GM19452 (cell line): ENCODE results near the gene B3GALT6.
"Not testable (repeated sequence)": the region's sequence is repeated elsewhere in the genome, so short reads cannot be mapped to it uniquely, and the experiment has no call there.

Experiments used
- ATAC-seq: cut with Tn5 transposase; IDR thresholded peaks from one replicate; pipeline ENCODE4 v1.9.1; 2021; ENCODE audit not compliant: unreplicated experiment

Gene B3GALT6

GRCh38 chr1:1232208-1232795, at the start of gene B3GALT6:
Gene B3GALT6, plus strand, starts transcription at chr1:1232237. Its CDS starts 42 bp downstream, at chr1:1232279.
- no peak for ATAC-seq

DNA sequence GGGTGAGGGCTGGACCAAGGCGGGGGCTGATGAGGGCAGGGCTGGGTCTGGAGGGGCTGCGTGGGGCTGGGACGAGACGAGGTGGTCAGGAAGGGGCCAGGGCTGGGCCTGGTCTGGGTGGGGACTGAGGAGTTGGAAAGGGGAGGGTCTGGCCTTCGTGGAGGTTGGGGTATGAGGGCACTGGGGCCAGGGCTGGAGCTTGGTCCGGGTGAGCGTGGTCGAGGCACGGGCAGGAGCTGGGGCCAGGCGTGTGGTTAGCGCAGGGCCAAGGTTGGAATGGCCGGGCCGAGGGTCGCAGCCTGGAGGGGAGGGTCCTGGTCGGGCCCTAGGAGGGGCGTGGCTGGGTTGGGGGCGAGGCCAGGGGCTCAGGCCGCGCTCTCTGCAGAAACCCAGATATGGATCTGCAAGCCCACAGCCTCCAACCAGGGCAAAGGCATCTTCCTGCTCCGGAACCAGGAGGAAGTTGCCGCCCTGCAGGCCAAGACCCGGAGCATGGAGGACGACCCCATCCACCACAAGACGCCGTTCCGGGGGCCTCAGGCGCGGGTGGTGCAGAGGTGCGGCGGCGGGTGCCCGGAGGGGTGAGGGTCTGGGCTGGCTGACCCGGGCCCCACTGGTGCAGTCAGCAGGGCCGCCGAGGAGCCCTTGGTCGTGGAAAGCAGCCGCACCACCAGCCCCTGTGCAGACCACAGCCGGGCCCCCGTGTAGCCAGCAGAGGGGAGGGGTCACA, 49.4 kb upstream of the B3GALT6 start:
- ATAC-seq, result no peak

DNA sequence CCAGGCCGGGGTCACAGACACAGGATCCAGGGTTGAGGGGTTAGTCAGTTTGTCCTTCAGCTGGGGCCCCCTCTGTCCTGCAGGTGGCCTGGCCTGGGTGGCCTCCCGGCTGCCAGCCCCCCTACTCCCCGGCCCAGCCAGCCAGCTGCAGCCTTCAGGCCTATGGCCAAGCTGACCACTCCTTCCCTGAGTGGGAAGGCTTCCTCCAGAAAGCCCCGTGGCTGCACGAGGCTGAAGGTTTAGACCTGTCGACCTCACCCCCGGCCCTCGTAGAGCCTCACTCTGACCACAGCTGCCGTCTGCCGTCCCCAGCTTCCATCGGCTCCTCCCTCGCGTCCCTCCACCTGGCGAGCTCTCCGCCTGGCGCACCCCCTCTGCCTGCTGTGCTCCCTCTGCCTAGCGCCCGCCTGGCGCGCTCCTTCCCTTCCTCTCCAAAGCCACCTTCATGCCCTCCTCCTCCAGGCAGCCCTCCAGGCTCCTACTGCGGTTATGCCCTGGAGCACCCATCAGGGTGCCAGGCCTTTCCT, 48.8 kb upstream of the B3GALT6 start:
- ATAC-seq, result no peak

- ATAC-seq, result no peak
Observed at GRCh38 chr1:1183833-1184775, 47.9 kb upstream of the B3GALT6 start.

DNA sequence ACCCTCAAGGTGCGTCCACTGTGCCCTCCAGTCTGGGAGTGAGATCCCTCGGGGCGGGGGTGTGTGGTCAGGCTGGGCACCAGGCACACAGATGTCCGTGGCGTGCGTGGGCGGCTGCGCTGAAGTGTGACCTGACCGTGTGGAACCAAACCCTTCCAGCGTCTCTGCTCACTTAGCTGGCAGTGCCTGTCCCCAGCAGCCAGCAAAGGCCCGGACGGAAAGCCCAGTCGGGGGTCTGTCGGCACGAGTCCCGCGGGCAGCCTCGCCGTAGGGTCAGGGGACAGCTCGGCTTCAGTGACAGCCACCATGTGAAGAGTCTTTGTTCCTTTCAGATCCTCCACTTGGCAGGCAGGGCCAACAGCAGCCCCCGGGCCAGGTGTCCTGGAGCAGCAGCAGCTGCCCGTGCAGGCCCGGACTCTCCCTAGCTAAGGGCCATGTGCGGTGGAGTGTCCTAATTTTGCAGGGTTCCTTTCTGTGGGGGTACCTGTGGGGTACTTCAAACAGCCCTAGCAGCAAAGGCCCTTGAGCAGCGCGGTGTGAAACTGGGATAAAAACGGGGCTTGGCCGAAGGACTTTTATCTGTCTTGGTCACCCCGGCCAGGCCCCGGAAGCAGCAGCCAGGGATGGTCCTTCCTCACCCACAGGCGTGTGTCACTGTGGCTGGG, 46.8 kb upstream of the B3GALT6 start:
- ATAC-seq, result no peak

GRCh38 chr1:1187938-1188337, 44.1 kb upstream of the B3GALT6 start:
- ATAC-seq, result no peak

GRCh38 chr1:1189111-1189510, 42.9 kb upstream of the B3GALT6 start:
- ATAC-seq, result no peak

- no peak for ATAC-seq
Observed at GRCh38 chr1:1191734-1192133, 40.3 kb upstream of the B3GALT6 start.

DNA sequence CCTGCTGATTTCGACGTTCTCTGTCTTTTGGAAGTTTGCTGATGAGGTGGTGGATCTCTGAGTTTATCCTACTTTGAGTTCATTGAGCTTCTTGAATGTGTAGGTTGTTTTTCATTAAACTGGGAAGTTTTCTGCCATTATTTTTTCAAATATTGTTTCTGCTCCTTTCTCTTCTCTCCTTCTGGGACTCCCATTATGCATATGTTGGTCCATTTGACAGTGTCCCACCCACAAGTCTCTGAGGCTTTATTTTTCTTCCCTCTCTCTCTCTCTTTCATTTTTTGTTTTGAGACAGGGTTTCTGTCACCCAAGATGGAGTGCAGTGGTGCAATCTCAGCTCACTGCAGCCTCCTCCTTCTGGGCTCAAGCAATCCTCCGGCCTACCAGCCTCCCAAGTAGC, 37.3 kb upstream of the B3GALT6 start:
- no peak for ATAC-seq

GRCh38 chr1:1195726-1196125, 36.3 kb upstream of the B3GALT6 start:
- not testable (repeated sequence) for ATAC-seq

- no peak for ATAC-seq
Observed at GRCh38 chr1:1196431-1197187, 35.4 kb upstream of the B3GALT6 start.

DNA sequence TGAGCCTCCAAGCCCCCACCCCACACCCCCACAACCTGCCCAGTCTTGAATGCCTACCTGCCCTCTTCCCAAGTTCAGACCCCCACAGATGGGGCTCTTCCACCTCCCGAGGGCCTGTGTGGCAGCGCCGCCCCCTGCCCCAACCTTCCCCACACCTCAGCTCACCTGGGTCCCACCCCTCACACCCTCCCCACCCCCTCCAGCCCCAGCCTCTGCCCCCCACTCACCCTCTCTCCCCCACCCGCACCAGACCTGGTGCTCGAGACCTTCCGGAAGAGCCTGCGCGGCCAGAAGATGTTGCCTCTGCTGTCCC, 34.9 kb upstream of the B3GALT6 start:
- no peak for ATAC-seq

GRCh38 chr1:1197551-1198422, 34.2 kb upstream of the B3GALT6 start:
- no peak for ATAC-seq

DNA sequence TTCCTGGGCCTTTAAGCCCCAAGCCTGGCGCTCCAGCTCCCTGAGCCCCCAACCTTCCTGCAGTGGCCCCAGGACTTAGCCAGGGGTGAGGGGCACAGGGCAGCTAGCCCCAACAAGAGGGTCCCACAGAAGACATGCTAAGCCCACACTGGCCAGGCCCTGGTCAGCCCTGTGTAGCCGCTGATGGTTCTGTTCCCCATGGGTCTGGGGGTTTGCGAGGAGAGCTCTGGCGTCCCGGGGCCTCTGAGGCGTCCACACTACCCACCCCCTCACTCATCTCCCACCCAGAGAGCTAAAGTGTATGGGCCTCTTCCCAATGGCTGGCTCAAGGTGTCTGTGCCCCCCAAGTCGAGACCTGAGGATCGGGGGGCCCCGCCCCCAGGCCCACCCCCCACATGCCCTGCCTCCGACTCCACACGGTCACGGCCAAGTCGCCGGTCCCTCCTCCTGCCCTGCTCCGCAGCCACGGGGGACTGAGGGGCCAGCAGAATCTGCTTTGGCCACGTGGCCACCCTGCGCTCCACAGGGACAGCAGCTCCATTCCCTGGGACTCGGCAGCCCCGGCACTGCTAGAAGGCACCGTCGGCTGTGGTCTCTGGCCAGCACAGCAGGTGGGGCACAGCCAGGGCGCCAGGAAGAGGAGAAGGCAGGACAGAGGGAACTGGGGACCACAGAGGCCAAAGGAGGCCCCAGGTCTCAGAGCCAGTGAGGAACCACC, 33.5 kb upstream of the B3GALT6 start:
- no peak for ATAC-seq

GRCh38 chr1:1199141-1199960, 32.7 kb upstream of the B3GALT6 start:
- ATAC-seq, result no peak

- ATAC-seq, result no peak
Observed at GRCh38 chr1:1199961-1200875, 31.8 kb upstream of the B3GALT6 start.
